ENCODE measurements around the gene ASB16. TPM values are rescaled to one million over a fixed set of nuclear protein-coding genes. Genes with fewer than 3 reads are reported as not detected.

Gene ASB16, protein sequence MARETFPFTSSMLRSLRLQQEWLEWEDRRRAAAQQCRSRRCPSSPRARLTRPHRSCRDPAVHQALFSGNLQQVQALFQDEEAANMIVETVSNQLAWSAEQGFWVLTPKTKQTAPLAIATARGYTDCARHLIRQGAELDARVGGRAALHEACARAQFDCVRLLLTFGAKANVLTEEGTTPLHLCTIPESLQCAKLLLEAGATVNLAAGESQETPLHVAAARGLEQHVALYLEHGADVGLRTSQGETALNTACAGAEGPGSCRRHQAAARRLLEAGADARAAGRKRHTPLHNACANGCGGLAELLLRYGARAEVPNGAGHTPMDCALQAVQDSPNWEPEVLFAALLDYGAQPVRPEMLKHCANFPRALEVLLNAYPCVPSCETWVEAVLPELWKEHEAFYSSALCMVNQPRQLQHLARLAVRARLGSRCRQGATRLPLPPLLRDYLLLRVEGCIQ
- polyA plus RNA-seq (2013, experiment 1 of 4) = not detected
- 0.18 TPM for polyA plus RNA-seq (2013, experiment 2 of 4)
- not detected for polyA plus RNA-seq (2013, experiment 3 of 4)
- 0.20 TPM for polyA plus RNA-seq (2013, experiment 4 of 4)

DNA sequence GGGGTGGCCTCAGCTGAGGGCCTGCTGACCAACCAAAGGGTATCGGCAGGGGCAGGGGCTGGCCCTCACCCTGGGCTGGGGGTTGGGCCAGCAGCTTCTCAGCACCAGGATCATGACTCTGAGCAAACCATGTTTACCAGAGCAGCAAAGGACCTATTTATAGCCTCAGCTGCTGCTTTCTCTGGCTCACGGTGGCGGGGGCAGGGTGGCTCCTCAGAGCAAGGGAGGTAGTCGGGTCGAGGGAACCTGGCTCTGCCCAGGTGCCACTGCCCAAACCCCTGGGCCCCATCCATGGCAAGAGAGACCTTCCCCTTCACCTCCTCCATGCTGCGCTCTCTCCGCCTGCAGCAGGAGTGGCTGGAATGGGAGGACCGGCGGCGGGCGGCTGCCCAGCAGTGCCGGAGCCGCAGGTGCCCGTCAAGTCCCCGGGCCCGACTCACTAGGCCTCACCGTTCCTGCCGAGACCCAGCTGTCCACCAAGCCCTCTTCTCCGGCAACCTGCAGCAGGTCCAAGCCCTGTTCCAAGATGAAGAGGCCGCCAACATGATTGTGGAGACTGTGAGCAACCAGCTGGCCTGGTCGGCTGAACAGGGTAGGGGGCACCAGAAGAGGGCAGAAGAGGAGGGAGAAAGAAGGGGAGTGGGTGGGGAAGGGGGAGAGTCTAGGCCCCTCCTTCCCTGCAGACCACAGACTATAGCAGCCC lies at the start of gene ASB16:
TSS of gene ASB16 (plus strand) at position 206 of the 703 bp plus-strand sequence. CDS start at position 292, 86 bp downstream.
- Histone ChIP-seq H3K4me3 (ENCODE audit: insufficient read depth, low read depth, low read length) (no peak within 1 kb of the TSS), H3K4me1 (ENCODE audit: control insufficient read depth, insufficient read depth, low read length) (peaks cover 15% of the 10 kb centered on the region), H3K27ac (ENCODE audit: insufficient read depth, low read depth, low read length, poor library complexity, severe bottlenecking) (no peak within 1 kb of the TSS), H3K27me3 (ENCODE audit: control insufficient read depth, insufficient read depth, low read length, poor library complexity, severe bottlenecking) (no peaks in the 10 kb centered on the region), H3K9me3 (ENCODE audit: control insufficient read depth, low read length) (no peaks in the 10 kb centered on the region), H3K36me3 (ENCODE audit: control insufficient read depth, insufficient read depth, low read length) (no peaks in the 10 kb centered on the region)
- 61% methylated on average over 21 of the region's 21 CpGs for WGBS, 2 experiments

DNA sequence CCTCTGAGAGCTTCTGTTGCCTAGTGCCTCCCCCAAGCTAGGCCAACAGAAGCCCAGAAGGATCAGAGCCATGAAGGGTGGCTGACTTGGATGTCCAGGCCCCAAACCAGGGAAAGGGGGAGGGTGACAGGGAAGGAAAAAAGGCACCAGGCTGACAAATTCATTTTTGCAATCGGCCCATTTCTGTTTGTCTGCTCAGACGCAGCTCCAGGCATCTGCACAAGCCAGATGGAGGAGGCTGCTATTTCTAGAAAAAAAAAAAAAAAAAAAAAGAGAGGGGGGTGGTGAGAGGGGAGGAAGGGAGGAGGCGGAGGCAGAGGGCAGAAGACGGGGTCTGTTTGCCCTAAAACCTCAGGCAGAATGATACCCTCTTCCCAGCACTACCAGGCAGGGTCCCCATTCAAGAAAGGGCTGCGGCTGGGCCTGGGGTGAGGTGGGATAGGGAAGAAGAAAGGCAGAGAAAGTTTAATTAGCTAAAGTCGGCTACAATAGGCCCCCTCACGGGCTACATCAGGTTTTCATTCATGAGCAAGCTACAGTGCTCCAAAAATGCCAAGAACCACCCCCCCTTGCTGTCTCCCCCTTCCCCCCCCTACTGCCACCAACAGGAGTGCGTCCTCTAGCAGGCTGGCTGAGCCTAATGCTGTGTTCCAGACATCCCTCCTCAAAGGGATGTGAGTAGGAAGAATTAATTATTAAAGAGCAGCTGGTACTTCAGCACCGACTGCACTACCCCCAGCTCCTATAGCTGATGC lies 49.5 kb upstream of the ASB16 start:
- 28 to 33% methylated on average over 6 to 8 of the region's 9 CpGs for WGBS, 2 experiments
- no peak overlapping the region for H3K4me3 ChIP-seq (ENCODE audit: insufficient read depth, low read depth, low read length)

DNA sequence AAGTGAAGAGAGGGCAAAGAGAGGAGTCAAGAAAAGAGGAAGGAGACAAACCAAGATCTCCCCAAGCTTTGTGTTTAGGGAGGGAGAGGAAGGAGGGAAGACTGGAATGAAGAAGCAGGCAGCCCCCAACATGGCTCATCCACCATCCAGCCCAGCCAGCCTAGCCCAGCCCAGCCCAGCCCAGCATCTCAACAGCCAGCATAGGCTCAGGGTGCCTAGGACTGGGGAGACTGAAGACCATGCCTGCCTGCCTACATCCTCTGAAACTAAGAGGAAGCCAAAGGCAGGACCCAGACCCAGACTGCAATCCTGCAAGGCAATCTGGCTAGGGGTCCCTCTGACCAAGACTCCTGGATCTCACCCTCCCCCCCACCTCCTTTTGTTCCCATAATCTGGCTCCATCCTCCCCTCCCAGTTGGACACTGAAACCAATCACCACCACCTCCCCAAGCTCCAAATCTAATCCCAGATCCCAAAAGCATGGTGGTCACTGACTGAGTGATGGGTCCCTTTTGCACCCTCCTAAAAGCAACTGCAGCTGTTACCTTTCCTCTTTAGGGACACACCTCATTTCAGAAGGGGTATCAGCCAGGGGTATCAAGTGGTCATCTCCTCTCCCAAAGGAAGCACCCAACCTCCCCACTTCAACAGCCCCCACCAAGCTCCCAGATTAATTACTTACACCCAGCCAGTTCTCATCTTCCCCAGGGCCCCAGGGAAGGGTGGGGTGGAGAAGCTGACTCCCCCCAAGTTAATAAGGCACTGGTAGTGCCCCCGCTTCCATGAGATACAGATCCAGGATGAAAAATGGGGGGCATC lies 48.3 kb upstream of the ASB16 start:
- Histone ChIP-seq H3K36me3 (ENCODE audit: control insufficient read depth, insufficient read depth, low read length) (no peaks in the 10 kb centered on the region), H3K4me3 (ENCODE audit: insufficient read depth, low read depth, low read length) (peak overlapping the region; percentile 77), H3K9me3 (ENCODE audit: control insufficient read depth, low read length) (no peaks in the 10 kb centered on the region), H3K27ac (ENCODE audit: insufficient read depth, low read depth, low read length, poor library complexity, severe bottlenecking) (no peak overlapping the region), H3K27me3 (ENCODE audit: control insufficient read depth, insufficient read depth, low read length, poor library complexity, severe bottlenecking) (no peaks in the 10 kb centered on the region), H3K4me1 (ENCODE audit: control insufficient read depth, insufficient read depth, low read length) (peaks cover 31% of the 10 kb centered on the region)
- WGBS, 2 experiments = 56 to 60% methylated on average over 1 of the region's 1 CpG

More for the DNA sequence above, 49.5 kb upstream of the ASB16 start:
- H3K36me3 ChIP-seq (ENCODE audit: control insufficient read depth, insufficient read depth, low read length) = no peaks in the 10 kb centered on the region
- H3K4me1 ChIP-seq (ENCODE audit: control insufficient read depth, insufficient read depth, low read length) = peaks cover 31% of the 10 kb centered on the region
- H3K27ac ChIP-seq (ENCODE audit: insufficient read depth, low read depth, low read length, poor library complexity, severe bottlenecking) = no peak overlapping the region
- H3K9me3 ChIP-seq (ENCODE audit: control insufficient read depth, low read length) = no peaks in the 10 kb centered on the region
- no peaks in the 10 kb centered on the region for H3K27me3 ChIP-seq (ENCODE audit: control insufficient read depth, insufficient read depth, low read length, poor library complexity, severe bottlenecking)

DNA sequence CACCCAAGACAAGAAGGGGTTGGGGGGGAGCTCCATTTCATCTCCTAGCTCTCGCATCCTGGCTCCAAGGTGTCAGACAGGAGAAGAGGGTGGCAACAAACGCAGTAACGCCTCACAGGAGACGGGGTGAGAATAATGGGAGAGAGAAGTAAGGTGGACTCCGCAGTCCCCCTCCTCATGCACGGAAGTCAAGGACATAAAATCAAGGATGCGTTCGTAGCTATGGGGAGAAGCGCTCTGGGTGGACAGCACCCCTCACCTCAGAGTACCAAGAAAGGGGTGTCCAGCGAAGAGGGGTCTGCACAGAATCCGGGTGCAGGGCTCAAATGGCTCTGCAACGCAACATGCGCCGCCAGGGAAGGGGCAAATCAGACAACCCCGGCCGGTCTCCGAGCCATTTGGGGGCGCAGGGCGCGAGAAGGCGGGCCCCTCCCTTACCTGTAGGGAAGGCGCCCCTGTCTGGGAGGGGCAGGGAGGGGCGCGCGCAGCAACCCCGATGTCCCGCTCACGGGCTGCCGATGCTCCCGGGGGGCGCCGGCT lies 47.6 kb upstream of the ASB16 start:
- Histone ChIP-seq H3K27ac (ENCODE audit: insufficient read depth, low read depth, low read length, poor library complexity, severe bottlenecking) (peak overlapping the region; percentile 33), H3K4me1 (ENCODE audit: control insufficient read depth, insufficient read depth, low read length) (peaks cover 31% of the 10 kb centered on the region), H3K4me3 (ENCODE audit: insufficient read depth, low read depth, low read length) (peak overlapping the region; percentile 77), H3K9me3 (ENCODE audit: control insufficient read depth, low read length) (no peaks in the 10 kb centered on the region), H3K36me3 (ENCODE audit: control insufficient read depth, insufficient read depth, low read length) (no peaks in the 10 kb centered on the region), H3K27me3 (ENCODE audit: control insufficient read depth, insufficient read depth, low read length, poor library complexity, severe bottlenecking) (no peaks in the 10 kb centered on the region)
- 2% methylated on average over 32 of the region's 32 CpGs for WGBS, 2 experiments

DNA sequence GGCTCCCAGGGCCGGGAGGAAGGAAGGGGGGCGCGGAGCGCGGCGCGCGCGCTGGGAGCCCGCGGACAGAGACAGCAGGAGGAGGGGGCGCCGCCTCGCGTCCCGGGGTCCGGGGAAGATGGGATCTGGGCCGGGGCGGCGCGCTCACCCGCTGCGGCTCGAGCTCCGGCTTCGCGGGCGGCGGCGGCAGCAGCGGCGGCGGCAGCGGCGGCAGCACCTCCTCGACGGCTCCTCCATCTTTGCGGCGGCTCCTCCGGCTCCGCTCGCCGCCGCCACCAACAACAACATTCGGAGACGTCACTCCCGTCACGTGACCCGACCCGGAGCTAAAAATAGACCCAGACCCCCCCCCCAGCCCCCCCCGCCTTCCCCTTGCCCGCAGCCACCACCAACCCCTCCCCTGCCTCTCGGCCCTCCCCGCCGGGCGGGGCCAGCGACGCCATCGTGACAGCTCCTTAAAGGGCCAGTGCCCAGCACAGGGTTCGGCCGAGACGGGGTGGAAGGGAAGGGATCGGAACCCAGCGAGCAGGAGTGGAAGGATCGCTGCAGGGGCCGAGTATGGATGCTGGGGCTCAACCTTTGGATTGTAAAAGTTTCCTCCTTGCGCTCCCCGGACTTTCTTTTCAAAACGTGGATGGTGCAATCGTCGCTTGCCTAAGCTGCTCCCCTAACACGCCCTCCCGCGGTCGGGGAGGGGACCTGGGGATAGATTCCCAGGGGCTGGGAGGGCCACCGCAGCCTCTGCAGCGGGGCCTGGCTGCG lies 47.0 kb upstream of the ASB16 start, which contains the start of gene HDAC5:
TSS of gene HDAC5 (minus strand) at position 286 of the 762 bp plus-strand sequence. CDS start 6,126 bp downstream, outside the sequence.
- no peaks in the 10 kb centered on the region for H3K9me3 ChIP-seq (ENCODE audit: control insufficient read depth, low read length)
- H3K27ac ChIP-seq (ENCODE audit: insufficient read depth, low read depth, low read length, poor library complexity, severe bottlenecking) = peak within 1 kb of the TSS; percentile 88
- H3K27me3 ChIP-seq (ENCODE audit: control insufficient read depth, insufficient read depth, low read length, poor library complexity, severe bottlenecking) = no peaks in the 10 kb centered on the region
- peak within 1 kb of the TSS; percentile 77 for H3K4me3 ChIP-seq (ENCODE audit: insufficient read depth, low read depth, low read length)
- H3K4me1 ChIP-seq (ENCODE audit: control insufficient read depth, insufficient read depth, low read length) = peaks cover 24% of the 10 kb centered on the region
- H3K36me3 ChIP-seq (ENCODE audit: control insufficient read depth, insufficient read depth, low read length) = no peaks in the 10 kb centered on the region
- 0% methylated on average over 74 to 75 of the region's 78 CpGs for WGBS, 2 experiments

DNA sequence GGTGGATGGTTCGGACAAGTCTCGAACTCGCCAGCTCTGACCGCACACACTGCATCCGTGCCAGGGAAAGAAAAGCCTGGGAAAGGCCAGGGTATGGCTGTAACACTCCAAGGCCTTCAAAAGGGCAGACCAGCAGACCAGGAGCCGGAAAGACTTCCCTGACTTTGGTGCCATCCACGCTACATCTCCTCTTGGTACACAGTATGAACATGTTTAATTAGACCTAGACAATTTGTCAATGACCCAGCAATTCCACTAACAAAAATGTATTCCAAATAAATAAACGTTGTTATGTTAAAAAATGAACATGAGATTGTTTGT lies 46.4 kb upstream of the ASB16 start:
- Histone ChIP-seq H3K4me3 (ENCODE audit: insufficient read depth, low read depth, low read length) (peak overlapping the region; percentile 77), H3K9me3 (ENCODE audit: control insufficient read depth, low read length) (no peaks in the 10 kb centered on the region), H3K27me3 (ENCODE audit: control insufficient read depth, insufficient read depth, low read length, poor library complexity, severe bottlenecking) (no peaks in the 10 kb centered on the region), H3K4me1 (ENCODE audit: control insufficient read depth, insufficient read depth, low read length) (peaks cover 19% of the 10 kb centered on the region), H3K36me3 (ENCODE audit: control insufficient read depth, insufficient read depth, low read length) (no peaks in the 10 kb centered on the region), H3K27ac (ENCODE audit: insufficient read depth, low read depth, low read length, poor library complexity, severe bottlenecking) (peak overlapping the region; percentile 44)
- WGBS, 2 experiments = 20% methylated on average over 7 of the region's 8 CpGs

DNA sequence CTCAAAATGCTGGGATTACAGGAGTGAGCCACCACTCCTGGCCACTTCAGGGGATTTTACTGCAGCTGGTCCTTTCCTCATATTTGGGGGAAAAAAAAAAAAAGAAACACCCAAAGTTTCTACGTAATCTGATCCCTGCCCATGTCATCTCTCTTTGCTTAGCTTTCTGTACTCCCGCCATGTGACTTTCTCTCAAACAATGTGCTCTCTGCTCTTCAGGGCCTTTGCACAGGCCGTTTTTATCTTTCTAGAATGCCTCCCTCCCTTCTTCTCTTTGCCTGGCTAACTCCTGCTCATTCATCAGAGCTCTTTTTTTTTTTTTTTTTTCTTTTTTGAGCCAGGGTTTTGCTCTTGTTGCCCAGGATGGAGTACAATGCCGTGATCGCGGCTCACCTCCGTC lies 42.1 kb upstream of the ASB16 start:
- Histone ChIP-seq H3K36me3 (ENCODE audit: control insufficient read depth, insufficient read depth, low read length) (no peaks in the 10 kb centered on the region), H3K27ac (ENCODE audit: insufficient read depth, low read depth, low read length, poor library complexity, severe bottlenecking) (no peak overlapping the region), H3K27me3 (ENCODE audit: control insufficient read depth, insufficient read depth, low read length, poor library complexity, severe bottlenecking) (no peaks in the 10 kb centered on the region), H3K4me1 (ENCODE audit: control insufficient read depth, insufficient read depth, low read length) (no peaks in the 10 kb centered on the region), H3K4me3 (ENCODE audit: insufficient read depth, low read depth, low read length) (no peak overlapping the region), H3K9me3 (ENCODE audit: control insufficient read depth, low read length) (no peaks in the 10 kb centered on the region)
- WGBS, 2 experiments = 94 to 96% methylated on average over 7 of the region's 7 CpGs

DNA sequence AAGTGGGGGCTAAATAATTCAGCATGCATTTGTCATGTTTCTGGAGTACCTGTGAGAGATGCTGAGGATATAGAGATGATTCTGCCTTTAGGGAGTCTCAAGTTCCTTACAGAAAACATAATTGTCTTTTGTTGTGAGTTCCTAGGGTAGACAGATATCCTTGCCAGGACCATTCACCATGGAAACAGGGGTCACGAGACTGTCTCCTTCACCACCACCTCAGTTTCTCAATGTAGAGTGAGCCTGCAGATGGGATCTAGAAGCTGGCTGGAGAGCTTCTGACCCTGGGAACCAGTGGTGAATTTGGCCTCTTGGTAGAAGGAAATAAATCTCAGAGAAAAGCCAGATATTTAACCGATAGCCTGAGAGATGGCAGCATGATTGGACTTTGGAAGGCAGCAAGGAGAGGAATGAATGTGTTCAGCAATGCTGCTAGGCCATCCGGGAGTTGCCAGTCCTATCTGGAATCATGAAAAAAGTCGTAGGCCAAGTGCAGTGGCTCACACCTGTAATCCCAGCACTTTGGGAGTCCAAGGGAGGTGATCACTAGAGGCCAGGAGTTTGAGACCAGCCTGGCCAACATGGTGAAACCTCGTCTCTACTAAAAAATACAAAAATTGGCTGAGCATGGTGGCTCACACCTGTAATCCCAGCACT lies 39.7 kb upstream of the ASB16 start:
- whole genome bisulfite sequencing, 2 experiments = 94 to 95% methylated on average over 5 of the region's 5 CpGs
- no peaks in the 10 kb centered on the region for H3K36me3 ChIP-seq (ENCODE audit: control insufficient read depth, insufficient read depth, low read length)
- no peaks in the 10 kb centered on the region for H3K4me1 ChIP-seq (ENCODE audit: control insufficient read depth, insufficient read depth, low read length)
- H3K27me3 ChIP-seq (ENCODE audit: control insufficient read depth, insufficient read depth, low read length, poor library complexity, severe bottlenecking) = no peaks in the 10 kb centered on the region
- H3K9me3 ChIP-seq (ENCODE audit: control insufficient read depth, low read length) = no peaks in the 10 kb centered on the region
- no peak overlapping the region for H3K4me3 ChIP-seq (ENCODE audit: insufficient read depth, low read depth, low read length)
- no peak overlapping the region for H3K27ac ChIP-seq (ENCODE audit: insufficient read depth, low read depth, low read length, poor library complexity, severe bottlenecking)
